ENCODE measurements around the gene TREML4.

DNA sequence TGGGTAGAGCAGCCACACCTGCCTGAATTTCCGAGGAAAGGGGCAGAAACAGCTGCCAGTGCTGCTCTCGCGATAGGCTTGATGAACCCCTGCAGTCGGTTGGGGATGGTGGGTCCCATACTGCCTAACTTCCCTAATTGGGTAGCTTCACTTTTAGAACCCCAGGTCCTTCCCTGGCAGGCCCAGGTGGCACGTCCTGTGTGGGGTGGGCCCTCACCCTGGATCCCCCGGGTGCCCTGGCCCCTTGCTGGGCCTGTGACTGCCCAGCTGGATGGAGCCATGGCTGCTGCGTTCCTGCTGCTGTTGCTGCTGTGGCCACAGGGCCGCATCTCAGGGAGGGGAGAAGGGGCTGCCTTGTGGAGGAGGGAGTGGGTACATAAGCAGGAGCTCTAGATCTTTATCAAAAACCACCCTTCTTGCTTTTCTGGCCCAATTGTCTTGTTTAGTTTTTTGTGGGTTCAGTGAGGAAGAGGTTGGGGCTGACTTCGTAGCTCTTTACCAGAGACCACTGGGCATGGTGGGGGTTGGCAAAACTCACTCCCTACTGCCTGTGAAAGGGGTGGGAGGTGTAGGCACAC, 19.2 kb downstream of the TREML4 start:
- TF ChIP-seq POLR2A (IDR thresholded peaks at IDR 0.05): no peak
- TF ChIP-seq, protein P1, sequence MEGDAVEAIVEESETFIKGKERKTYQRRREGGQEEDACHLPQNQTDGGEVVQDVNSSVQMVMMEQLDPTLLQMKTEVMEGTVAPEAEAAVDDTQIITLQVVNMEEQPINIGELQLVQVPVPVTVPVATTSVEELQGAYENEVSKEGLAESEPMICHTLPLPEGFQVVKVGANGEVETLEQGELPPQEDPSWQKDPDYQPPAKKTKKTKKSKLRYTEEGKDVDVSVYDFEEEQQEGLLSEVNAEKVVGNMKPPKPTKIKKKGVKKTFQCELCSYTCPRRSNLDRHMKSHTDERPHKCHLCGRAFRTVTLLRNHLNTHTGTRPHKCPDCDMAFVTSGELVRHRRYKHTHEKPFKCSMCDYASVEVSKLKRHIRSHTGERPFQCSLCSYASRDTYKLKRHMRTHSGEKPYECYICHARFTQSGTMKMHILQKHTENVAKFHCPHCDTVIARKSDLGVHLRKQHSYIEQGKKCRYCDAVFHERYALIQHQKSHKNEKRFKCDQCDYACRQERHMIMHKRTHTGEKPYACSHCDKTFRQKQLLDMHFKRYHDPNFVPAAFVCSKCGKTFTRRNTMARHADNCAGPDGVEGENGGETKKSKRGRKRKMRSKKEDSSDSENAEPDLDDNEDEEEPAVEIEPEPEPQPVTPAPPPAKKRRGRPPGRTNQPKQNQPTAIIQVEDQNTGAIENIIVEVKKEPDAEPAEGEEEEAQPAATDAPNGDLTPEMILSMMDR (IDR thresholded peaks at IDR 0.05): no peak
- no peak for TF ChIP-seq EP300 (IDR thresholded peaks at IDR 0.05)
